Measurements from ENCODE around the gene DCLRE1C. TPM values are rescaled to one million over a fixed set of nuclear protein-coding genes. Genes with fewer than 3 reads are reported as not detected.
"Not testable (repeated sequence)": the region's sequence is repeated elsewhere in the genome, so short reads cannot be mapped to it uniquely, and the experiment has no call there.

The DCLRE1C gene
- total and polyA plus RNA-seq, 2 experiments from 2014 or later = 8.2 to 11.3 TPM

DNA sequence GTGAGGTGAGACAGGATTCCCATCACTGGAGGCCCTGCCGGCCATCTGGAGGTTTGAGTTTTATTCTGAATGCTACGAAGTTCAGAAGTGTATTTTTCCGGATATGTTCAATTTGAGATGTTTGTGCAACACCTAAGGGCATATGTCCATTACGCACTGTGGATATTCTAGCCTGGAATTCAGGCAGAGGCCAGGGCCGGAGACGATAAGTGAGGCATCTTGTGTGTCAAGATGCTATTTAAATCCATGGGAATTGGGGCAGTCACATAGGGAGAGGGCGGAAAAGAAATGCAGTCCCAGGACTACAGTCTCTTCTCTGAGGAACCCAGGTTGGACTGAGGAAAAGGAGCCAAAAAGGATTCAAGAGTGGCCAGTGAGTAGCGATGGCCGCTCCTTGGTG is 77.1 kb downstream of the DCLRE1C start:
- Histone ChIP-seq H3K4me1 (ENCODE audit: insufficient read depth) (peaks cover 37% of the 10 kb centered on the region), H3K9me2 (ENCODE audit: insufficient read depth) (no peaks in the 10 kb centered on the region), H3K9ac (no peak overlapping the region), H3F3A (ENCODE audit: insufficient read depth) (peaks cover 24% of the 10 kb centered on the region), H3K4me2 (ENCODE audit: unreplicated experiment) (no peak overlapping the region), H3K36me3 (ENCODE audit: low read depth) (no peaks in the 10 kb centered on the region), H3K79me2 (ENCODE audit: insufficient read depth) (peaks cover 51% of the 10 kb centered on the region), H4K20me1 (ENCODE audit: insufficient read depth) (no peaks in the 10 kb centered on the region), H3K27me3 (replicated peaks; ENCODE audit: insufficient read depth) (no peaks in the 10 kb centered on the region), H2AFZ (no peak overlapping the region), H3K4me3 (peak overlapping the region; percentile 82; the same call in 1 of the 2 replicates), H3K9me3 (ENCODE audit: low read depth) (no peaks in the 10 kb centered on the region), H3K27ac (no peak overlapping the region)
- 98 to 99% methylated on average over 9 of the region's 9 CpGs for WGBS, 2 experiments (ENCODE audit: low coverage in 1 of 2, low lambda C conversion rate in 2 of 2, missing lambda C conversion rate in 2 of 2)
- no peak for TF ChIP-seq EZH2 (IDR thresholded peaks at IDR 0.05; ENCODE audit: insufficient read depth, poor library complexity, severe bottlenecking)
- no peak for TF ChIP-seq EZH2phosphoT487 (IDR thresholded peaks at IDR 0.05; ENCODE audit: insufficient read depth, low read depth)
- no peak for DNase-seq
- in situ Hi-C loops (cut with MboI) = no loop called here

DNA sequence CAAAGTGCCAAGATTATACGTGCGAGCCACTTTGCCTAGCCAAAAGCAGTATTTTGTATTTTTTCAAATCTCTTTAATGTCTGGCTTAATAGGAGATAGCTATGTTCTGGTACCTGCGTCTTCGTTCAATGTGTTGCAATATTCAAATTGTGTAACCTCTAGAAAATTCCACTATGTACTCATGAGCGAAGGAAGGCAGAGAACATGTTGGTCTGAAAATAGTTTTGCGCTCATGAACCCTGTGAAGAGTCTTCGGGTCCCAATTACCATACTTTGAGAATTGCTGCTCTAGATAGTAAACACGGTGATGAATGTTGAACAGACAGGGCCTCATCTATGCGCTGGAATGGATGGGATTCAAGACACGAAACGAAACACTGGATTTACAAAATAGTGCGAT is 78.0 kb downstream of the DCLRE1C start:
- Histone ChIP-seq H3K4me1 (ENCODE audit: insufficient read depth) (peaks cover 37% of the 10 kb centered on the region), H3K36me3 (ENCODE audit: low read depth) (0 out of 2 replicates have a peak, but pooled peaks cover 5% of the 10 kb centered on the region), H3K27me3 (replicated peaks; ENCODE audit: insufficient read depth) (no peaks in the 10 kb centered on the region), H3K4me3 (no peak overlapping the region), H3K9me3 (ENCODE audit: low read depth) (no peaks in the 10 kb centered on the region), H3F3A (ENCODE audit: insufficient read depth) (peaks cover 24% of the 10 kb centered on the region), H4K20me1 (ENCODE audit: insufficient read depth) (no peaks in the 10 kb centered on the region), H3K27ac (no peak overlapping the region), H3K9me2 (ENCODE audit: insufficient read depth) (no peaks in the 10 kb centered on the region), H3K4me2 (ENCODE audit: unreplicated experiment) (no peak overlapping the region), H3K79me2 (ENCODE audit: insufficient read depth) (peaks cover 43% of the 10 kb centered on the region), H2AFZ (no peak overlapping the region), H3K9ac (no peak overlapping the region)
- no peak for DNase-seq
- TF ChIP-seq EZH2phosphoT487 (IDR thresholded peaks at IDR 0.05; ENCODE audit: insufficient read depth, low read depth) (no peak), EZH2 (IDR thresholded peaks at IDR 0.05; ENCODE audit: insufficient read depth, poor library complexity, severe bottlenecking) (no peak)
- in situ Hi-C loops (cut with MboI) = no loop called here
- WGBS, 2 experiments (ENCODE audit: low coverage in 1 of 2, low lambda C conversion rate in 2 of 2, missing lambda C conversion rate in 2 of 2) = 98 to 100% methylated on average over 12 of the region's 12 CpGs

DNA sequence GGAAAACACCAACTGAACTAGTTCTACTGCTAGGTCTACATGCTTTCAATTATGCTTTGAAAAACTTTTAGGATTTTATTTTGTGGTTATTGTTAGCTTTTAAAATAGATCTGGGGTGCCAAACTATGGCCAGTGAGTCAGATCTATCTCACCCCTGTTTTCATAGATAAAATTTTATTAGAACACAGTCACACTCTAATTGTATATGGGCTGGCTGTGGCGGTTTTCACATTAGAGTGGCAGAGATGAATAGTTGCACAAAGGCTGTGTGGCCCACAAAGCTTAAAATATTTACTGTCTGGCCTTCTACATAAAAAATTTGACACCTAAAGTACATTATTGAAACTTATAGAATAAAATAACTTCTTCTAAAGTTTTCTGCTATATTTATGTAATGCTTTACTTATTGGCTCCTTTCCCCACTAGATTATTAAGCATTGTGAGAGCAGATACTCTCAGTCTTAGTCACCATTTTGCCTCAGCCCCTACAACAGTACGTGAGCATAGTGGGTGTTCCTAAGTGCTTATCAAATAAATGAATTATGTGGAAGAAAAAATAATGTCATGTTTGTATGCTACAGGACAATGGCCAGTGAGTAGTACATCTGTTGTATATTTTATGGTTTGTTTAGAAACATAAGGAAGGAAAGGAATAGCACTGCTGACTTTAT is 80.7 kb downstream of the DCLRE1C start:
- Histone ChIP-seq H3K4me3 (no peak overlapping the region; the same call in 1 of the 2 replicates), H3K9me3 (ENCODE audit: low read depth) (no peaks in the 10 kb centered on the region), H3K9me2 (ENCODE audit: insufficient read depth) (no peaks in the 10 kb centered on the region), H3K27me3 (replicated peaks; ENCODE audit: insufficient read depth) (no peaks in the 10 kb centered on the region), H3K36me3 (ENCODE audit: low read depth) (peaks cover 13% of the 10 kb centered on the region; the same call in 1 of the 2 replicates), H3F3A (ENCODE audit: insufficient read depth) (peaks cover 29% of the 10 kb centered on the region), H3K79me2 (ENCODE audit: insufficient read depth) (peaks cover 24% of the 10 kb centered on the region), H3K4me2 (ENCODE audit: unreplicated experiment) (peak overlapping the region; percentile 36), H3K9ac (no peak overlapping the region), H3K27ac (peak overlapping the region; percentile 41), H4K20me1 (ENCODE audit: insufficient read depth) (no peaks in the 10 kb centered on the region), H2AFZ (no peak overlapping the region), H3K4me1 (ENCODE audit: insufficient read depth) (peaks cover 27% of the 10 kb centered on the region)
- in situ Hi-C loops (cut with MboI) = no loop called here
- 19 to 21% methylated on average over 2 of the region's 2 CpGs for WGBS, 2 experiments (ENCODE audit: low coverage in 1 of 2, low lambda C conversion rate in 2 of 2, missing lambda C conversion rate in 2 of 2)
- no peak for TF ChIP-seq EZH2phosphoT487 (IDR thresholded peaks at IDR 0.05; ENCODE audit: insufficient read depth, low read depth)
- no peak for TF ChIP-seq EZH2 (IDR thresholded peaks at IDR 0.05; ENCODE audit: insufficient read depth, poor library complexity, severe bottlenecking)
- peak; percentile 74 for DNase-seq

DNA sequence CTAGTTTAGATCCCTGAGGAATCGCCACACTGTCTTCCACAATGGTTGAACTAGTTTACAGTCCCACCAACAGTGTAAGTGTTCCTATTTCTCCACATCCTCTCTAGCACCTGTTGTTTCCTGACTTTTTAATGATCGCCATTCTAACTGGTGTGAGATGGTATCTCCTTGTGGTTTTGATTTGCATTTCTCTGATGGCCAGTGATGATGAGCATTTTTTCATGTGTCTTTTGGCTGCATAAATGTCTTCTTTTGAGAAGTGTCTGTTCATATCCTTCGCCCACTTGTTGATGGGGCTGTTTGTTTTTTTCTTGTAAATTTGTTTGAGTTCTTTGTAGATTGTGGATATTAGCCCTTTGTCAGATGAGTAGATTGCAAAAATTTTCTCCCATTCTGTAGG is 89.0 kb downstream of the DCLRE1C start:
- H3K4me3 ChIP-seq; H3K79me2 ChIP-seq (ENCODE audit: insufficient read depth); H3K9ac ChIP-seq; H4K20me1 ChIP-seq (ENCODE audit: insufficient read depth); H3F3A ChIP-seq (ENCODE audit: insufficient read depth); H3K27me3 ChIP-seq (replicated peaks; ENCODE audit: insufficient read depth); in situ Hi-C loops (cut with MboI); H3K27ac ChIP-seq; DNase-seq; H3K4me1 ChIP-seq (ENCODE audit: insufficient read depth); H3K4me2 ChIP-seq (ENCODE audit: unreplicated experiment); H3K9me2 ChIP-seq (ENCODE audit: insufficient read depth); H3K9me3 ChIP-seq (ENCODE audit: low read depth); H2AFZ ChIP-seq: not testable (repeated sequence)
- H3K36me3 ChIP-seq (ENCODE audit: low read depth) = peaks cover 32% of the 10 kb centered on the region
- 95 to 97% methylated on average over 3 of the region's 3 CpGs for WGBS, 2 experiments (ENCODE audit: low coverage in 1 of 2, low lambda C conversion rate in 2 of 2, missing lambda C conversion rate in 2 of 2)

DNA sequence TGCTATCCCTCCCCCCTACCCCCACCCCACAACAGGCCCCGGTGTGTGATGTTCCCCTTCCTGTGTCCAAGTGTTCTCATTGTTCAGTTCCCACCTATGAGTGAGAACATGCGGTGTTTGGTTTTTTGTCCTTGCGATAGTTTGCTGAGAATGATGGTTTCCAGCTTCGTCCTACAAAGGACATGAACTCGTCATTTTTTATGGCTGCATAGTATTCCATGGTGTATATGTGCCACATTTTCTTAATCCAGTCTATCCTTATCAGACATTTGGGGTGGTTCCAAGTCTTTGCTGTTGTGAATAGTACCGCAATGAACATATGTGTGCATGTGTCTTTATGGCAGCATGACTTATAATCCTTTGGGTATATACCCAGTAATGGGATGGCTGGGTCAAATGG is 89.4 kb downstream of the DCLRE1C start:
- H3K4me2 ChIP-seq (ENCODE audit: unreplicated experiment); H3K4me3 ChIP-seq; H3K9me2 ChIP-seq (ENCODE audit: insufficient read depth); H3K27me3 ChIP-seq (replicated peaks; ENCODE audit: insufficient read depth); H4K20me1 ChIP-seq (ENCODE audit: insufficient read depth); H3K27ac ChIP-seq; H3K4me1 ChIP-seq (ENCODE audit: insufficient read depth); in situ Hi-C loops (cut with MboI); H3K9ac ChIP-seq; H3K79me2 ChIP-seq (ENCODE audit: insufficient read depth); H3F3A ChIP-seq (ENCODE audit: insufficient read depth); H3K9me3 ChIP-seq (ENCODE audit: low read depth); H2AFZ ChIP-seq; DNase-seq: not testable (repeated sequence)
- 87 to 90% methylated on average over 6 of the region's 6 CpGs for WGBS, 2 experiments (ENCODE audit: low coverage in 1 of 2, low lambda C conversion rate in 2 of 2, missing lambda C conversion rate in 2 of 2)
- peaks cover 33% of the 10 kb centered on the region for H3K36me3 ChIP-seq (ENCODE audit: low read depth)

Data from GM23248 (cell line).